HPDE6-E6E7 (cell line): ENCODE results near the gene C12orf54.
"Not testable (repeated sequence)": the region's sequence is repeated elsewhere in the genome, so short reads cannot be mapped to it uniquely, and the experiment has no call there.

Experiments
- DNase-seq: peaks from one replicate; pipeline ENCODE4 v3.0.0; 2011; ENCODE audit warnings: missing footprints; ENCODE audit errors: extremely low spot score

The C12orf54 gene

DNA sequence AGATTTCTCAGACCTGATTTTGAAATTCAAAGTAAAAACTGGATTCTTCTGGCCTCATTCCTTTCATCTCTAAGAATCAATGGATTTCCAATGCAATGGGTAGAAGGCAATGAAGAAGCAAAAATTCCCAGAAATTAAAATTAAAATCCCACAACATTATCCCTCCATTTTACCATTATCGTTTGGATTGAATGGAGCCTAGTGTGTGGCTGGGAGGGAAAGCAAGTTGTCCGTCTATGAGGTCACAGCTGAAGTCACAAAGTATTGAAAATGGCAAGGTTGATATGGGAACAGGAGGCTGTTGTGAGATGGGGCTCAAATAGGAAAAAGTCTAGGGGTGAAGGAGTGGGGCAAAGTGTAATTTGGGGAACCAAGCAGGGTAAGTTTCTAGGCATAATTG lies at the start of gene C12orf54:
Gene C12orf54 (plus strand): TSS at position 301 of the 400 bp plus-strand sequence. CDS start 799 bp downstream, outside the sequence.
- no peak for DNase-seq

DNA sequence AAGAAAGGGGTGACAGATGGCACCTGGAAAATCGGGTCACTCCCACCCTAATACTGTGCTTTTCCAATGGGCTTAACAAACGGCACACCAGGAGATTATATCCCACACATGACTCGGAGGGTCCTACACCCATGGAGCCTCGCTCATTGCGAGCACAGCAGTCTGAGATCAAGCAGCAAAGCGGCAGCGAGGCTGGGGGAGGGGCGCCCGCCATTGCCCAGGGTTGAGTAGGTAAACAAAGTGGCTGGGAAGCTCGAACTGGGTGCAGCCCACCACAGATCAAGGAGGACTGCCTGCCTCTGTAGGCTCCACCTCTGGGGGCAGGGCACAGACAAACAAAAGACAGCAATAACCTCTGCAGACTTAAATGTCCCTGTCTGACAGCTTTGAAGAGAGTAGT lies 48.3 kb upstream of the C12orf54 start:
- DNase-seq: not testable (repeated sequence)

DNA sequence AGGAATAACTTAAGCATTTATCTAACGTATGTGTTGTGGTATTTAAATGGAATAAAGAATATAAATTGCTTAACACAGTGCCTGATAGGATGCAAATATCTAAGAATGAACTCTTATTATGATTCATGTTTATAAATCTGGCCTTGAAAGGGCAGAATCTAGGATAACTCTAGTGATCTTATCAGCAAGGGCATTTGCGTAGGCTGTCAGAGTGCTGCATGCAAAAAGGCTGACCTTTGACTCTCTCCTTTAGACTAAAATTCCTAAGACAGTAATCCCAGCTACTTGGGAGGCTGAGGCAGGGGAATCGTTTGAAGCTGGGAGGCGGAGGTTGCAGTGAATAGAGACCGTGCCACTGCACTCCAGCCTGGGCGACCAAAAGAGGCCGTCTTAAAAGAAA lies 41.2 kb upstream of the C12orf54 start:
- no peak for DNase-seq

DNA sequence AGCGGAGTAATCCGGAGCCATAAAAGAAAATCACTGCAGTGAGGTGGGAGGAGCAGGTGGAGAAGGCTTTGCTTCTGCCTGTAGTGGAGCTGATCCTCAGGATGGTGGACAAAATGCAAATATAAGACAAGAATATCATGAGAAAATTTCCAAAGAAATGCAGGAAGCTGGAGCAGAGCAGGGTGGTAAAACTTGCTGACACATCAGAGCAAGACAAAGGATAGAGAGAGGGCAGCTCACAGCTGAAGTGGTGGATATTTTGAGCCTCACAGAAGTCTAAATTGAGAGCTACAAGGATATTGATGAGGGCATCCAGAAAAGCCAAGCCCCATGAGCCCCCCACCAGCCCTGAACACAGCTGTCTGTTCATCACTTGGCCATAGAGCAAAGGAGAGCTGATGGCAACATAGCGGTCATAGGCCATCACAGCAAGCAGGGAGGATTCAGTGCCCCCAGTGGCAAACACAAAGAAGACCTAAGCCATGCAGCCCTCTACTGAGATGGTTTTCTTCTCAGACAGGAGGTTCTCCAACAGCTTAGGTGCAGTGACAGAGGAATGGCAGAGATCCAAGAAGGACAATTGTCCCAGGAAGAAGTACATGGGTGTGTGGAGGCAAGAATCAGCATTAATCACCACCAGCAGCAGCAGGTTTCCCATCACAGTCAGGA lies 40.0 kb upstream of the C12orf54 start:
- no peak for DNase-seq

DNA sequence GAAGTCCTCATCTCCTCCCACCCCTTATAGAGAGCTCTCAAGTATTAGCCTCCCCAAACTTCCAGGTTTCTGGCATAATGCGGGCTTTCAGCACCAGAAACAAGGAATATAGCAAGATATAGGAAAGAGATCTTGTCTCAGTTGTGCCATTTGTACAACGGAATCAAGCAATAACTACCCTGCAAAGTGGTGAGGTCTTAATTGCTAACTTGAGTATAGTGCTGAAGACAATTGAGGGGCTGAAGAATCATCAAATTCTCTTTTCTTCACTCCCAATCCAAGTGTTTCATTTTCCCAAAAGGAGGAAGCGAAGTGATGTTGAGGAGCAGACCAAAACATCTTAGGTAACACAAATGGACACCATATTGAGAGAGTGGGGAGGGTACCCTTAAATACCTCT lies 36.8 kb upstream of the C12orf54 start:
- DNase-seq: no peak

DNA sequence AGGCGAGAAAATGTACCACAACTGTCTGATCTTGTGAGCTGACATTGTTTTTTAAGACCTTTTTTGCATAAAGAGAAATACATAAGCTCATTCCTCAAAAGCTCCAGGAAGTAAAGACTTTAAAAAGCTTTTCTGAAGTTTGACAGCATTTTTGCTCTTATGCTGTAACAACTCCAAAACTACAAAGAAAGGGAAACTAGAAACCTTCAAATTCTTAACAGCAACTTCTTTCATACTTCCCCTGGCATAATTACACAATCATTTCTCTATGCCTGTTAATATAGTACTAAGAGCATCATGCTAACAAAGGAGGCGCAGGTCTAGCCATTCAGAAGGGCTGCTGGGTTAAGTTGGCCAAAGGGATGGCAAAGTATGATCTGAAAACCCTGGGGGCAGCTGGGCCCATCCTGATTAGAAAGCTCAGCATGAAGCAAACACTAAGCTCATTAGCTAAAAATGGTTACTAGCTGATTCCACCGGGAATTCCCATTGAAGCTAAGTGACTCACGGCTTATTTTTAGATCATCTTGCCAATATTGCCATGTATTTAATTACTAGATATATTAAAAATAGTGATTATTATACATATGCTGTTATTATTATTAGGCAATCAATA lies 36.0 kb upstream of the C12orf54 start:
- no peak for DNase-seq

DNA sequence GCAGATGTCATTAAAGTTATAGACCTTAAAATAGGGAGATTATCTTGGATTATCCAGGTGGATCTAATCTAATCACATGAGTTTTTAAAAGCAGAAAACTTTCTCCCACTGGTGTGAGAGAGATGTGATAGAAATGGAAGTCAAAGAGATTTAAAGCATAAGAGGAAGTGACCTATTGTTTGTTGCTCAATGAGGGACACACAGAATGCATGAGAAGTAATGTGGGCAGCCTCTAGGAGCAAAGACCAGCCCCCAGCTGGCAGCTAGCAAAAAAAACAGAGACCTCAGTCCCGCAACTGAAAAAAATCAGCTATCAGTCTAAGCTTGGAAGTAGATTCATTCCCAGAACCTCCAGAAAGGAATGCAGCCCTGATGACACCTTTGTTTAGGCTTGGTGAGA lies 34.5 kb upstream of the C12orf54 start:
- no peak for DNase-seq

DNA sequence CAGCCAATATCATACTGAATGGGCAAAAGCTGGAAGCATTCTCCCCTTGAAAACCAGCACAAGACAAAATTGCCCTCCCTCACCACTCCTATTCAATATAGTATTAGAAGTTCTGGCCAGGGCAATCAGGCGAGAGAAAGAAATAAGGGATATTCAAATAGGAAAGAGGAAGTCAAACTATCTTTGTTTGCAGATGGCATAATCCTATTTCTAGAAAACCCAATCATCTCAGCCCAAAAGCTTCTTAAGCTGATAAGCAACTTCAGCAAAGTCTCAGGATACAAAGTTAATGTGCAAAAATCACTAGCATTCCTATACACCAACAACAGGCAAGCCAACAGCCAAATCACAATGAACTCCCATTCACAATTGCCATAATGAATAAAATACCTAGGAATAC lies 30.9 kb upstream of the C12orf54 start:
- no peak for DNase-seq

DNA sequence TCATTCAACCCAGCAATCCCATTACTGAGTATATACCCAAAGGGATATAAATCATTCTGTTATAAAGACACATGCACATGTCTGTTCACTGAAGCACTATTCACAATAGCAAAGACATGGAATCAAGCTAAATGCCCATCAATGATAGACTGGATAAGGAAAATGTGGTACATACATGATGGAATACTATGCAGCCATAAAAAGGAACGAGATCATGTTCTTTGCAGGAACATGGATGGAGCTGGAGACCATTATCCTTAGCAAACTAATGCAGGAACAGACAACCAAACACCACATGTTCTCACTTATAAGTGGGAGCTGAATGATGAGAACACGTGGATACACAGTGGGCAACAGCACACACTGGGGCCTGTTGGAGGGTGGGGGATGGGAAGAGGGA lies 29.3 kb upstream of the C12orf54 start:
- DNase-seq: not testable (repeated sequence)

DNA sequence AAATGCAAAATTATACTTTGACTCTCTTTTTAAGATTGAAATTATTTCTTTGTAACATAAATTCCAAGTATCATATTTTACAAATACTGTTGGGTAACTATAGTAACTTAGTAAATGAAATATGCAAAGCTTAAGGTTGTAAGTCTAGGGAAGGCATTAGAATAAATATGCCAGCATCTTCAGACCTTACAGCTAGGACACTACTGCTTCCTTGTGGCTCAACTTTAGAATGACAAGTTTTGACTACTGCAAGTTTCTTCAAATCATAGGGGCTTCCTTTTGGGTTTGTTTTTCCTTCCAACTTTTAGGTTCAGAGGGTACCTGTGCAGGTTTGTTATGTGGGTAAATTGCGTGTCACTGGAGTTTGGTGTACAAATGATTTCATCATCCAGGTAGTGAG lies 27.6 kb upstream of the C12orf54 start:
- no peak for DNase-seq

DNA sequence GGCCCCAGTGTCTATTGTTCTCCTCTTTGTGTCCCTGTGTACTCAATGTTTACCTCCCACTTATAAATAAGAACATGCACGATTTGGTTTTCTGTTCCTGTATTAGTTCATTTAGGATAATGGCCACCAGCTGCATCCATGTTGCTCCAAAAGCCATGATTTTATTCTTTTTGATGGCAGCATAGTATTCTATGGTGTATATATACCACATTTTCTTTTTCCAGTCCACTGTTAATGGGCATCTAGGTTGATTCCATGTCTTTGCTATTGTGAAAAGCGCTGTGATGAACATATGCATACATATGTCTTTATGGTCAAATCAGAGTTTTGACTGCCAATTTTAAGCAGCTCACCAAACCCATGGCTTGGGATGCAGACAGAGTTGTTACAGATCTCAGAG lies 27.2 kb upstream of the C12orf54 start:
- no peak for DNase-seq

DNA sequence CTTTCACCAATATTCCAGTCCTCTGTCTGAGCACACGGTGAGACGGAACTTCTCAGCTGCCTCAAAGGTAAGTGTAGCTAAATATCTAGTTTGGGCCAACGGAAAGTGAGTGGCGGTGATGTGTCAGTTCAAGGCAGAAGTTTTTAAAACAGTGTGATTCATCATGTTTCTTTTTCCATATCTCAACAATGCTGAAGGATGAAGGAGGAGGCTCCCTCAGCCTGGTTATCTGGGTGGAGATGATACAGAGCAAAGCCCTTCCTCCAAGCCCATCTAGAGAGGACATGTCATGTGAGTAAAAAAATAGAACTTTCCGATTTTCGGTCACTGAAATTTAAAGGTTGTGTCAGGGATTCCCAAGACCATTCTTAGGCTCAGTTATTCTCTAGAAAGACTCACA lies 23.0 kb upstream of the C12orf54 start:
- no peak for DNase-seq

DNA sequence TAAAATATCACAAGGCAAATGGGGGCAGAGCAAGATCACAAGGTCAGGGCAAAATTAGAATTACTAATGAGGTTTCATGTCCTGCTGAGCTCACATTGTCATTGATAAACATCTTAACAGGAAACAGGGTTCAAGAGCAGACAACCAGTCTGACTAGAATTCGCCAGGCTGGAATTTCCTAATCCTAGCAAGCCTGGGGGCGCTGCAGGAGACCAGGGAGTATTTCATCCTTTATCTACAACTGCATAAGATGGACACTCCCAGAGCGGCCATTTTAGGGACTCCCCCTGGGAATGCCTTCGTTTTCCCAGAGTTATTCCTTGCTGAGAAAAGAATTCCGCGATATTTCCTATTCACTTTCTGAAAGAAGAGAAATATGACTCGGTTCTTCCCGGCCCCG lies 13.3 kb upstream of the C12orf54 start:
- DNase-seq: not testable (repeated sequence)

DNA sequence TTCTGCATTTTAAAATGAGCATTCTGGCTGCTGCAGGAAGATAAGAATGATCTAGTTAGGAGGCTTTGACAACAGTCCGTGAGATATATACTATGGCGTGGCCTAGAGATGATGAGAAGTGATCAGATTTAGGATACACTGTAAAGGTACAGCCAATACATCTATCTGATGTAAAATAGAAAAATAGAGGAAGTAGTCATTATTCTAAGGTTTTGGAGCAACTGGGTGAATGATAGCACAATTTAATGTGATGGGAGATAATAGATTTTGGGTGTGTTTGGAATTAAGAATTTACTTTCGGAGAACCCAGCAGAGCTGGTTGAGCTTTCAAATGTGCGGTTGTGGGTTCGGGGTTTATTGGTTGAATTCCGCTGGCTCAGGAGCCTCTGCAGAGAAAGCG lies 10.0 kb upstream of the C12orf54 start, which contains the start of gene ANP32D:
Gene ANP32D (plus strand): TSS at position 301 of the 400 bp plus-strand sequence. CDS start 106 bp downstream, outside the sequence.
- DNase-seq: no peak

DNA sequence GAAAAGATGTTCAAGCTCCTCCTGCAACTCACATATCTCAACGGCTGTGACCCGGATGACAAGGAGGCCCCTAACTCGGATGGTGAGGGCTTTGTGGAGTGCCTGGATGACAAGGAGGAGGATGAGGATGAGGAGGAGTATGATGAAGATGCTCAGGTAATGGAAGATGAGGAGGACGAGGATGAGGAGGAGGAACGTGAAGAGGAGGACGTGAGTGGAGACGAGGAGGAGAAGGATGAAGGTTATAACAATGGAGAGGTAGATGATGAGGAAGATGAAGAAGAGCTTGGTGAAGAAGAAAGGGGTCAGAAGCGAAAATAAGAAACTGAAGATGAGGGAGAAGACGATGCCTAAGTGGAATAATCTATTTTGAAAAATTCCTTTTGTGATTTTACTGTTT lies 9.2 kb upstream of the C12orf54 start:
- DNase-seq: no peak

DNA sequence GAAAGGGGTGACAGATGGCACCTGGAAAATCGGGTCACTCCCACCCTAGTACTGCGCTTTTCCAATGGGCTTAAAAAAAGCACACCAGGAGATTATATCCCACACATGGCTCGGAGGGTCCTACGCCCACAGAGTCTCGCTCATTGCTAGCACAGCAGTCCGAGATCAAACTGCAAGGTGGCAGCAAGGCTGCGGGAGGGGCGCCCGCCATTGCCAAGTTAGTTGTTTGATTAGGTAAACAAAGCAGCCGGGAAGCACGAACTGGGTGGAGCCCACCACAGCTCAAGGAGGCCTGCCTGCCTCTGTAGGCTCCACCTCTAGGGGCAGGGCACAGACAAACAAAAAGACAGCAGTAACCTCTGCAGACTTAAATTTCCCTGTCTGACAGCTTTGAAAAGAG lies 7.8 kb upstream of the C12orf54 start:
- DNase-seq: not testable (repeated sequence)

DNA sequence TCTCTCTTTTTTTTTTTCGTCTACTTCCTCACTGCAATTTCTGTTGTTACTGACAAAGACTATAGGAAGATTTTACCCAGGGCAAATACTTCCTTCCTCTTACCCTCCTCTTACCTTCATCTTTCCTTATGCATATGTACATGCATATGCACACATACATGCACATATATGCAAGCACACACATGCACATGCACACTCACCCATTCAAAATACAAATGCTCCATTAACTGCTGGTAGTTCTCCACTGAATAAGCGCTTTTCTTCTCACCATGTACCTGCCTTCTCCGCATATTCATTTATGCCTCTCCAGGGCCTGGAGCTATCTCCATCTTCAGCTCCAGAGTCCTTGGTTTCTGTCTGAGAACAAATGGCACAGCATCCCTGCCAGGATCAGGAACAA lies 632 bp downstream of the C12orf54 start:
- DNase-seq: no peak

DNA sequence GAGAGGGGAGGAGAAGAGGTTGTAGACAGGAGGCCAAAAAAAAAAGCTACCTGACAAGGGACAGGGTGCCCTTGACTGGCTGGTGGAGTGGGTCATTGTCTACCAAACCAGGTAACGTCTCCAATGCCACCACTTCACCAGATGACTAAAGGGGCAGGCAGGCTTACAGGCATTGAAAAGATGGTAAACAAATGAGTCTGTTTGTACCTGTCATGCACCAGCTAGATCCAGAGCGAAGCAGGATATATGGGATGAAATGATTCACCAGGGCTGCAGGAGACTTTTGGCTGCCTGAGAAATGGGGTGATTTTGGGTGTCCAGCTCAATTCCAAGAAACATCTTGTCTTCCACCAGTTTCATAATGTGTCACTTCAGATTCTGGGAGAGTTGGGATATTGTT lies 4.0 kb downstream of the C12orf54 start:
- peak; percentile 26 for DNase-seq

DNA sequence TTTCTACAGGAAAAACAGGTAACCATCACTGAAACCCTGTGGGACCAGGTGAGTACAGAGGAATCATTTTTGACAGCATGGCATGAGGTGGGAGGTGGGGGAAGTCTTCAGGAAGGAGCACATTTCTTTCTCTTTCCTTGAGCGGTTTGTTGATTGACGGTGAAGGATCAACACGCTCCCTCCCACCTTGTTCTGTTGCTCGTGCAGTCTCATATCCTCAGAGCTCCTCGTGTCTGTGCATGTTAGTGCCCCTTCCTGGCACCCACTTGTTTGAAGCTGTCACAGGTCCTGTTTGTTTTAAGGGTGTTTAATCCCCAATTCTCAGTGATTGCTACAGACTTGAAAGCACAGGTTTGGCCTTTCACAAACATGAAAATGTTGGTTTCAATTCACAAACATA lies 4.4 kb downstream of the C12orf54 start:
- DNase-seq: peak; percentile 38

DNA sequence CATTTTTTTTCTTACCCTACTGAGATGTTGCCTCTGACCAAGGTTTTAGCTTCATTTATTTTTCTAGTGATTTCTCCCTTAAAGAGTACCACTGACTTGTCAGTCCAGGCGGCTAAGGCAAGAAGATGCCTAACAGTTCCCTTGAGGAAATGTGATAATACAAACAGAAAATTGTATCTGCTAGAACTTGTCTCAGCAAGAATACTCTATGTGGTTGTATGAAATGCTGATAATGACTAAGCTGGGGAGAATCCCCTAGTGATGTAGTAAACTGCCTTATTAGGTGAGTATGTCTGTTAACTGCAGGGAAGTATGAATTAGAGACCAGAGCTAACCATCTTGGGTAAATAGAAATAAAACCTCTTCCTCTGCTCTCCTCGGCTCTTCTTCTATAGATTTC lies 6.7 kb downstream of the C12orf54 start:
- peak; percentile 85 for DNase-seq

DNA sequence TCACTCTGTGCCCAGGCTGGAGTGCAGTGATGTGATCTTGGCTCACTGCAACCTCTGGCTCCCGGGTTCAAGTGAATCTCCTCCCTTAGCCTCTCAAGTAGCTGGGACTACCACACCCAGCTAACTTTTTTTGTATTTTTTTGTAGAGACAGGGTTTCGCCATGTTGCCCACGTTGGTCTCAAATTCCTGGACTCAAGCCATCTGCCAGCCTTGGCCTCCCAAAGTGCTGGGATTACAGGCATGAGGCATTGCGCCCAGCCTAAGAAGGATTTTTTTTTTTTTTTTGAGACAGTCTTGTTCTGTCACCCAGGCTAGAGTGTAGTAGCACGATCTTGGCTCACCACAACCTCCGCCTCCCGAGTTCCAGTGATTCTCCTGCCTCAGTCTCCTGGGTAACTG lies 7.2 kb downstream of the C12orf54 start:
- DNase-seq: not testable (repeated sequence)

DNA sequence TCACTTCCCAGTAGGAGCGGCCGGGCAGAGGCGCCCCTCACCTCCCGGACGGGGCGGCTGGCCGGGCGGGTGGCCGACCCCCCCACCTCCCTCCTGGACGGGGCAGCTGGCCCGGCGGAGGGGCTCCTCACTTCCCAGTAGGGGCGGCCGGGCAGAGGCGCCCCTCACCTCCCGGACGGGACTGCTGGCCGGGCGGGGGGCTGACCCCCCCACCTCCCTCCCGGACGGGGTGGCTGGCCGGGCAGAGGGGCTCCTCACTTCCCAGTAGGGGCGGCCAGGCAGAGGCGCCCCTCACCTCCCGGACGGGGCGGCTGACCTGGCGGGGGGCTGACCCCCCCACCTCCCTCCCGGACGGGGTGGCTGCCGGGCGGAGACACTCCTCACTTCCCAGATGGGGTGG lies 18.0 kb downstream of the C12orf54 start:
- DNase-seq: not testable (repeated sequence)

DNA sequence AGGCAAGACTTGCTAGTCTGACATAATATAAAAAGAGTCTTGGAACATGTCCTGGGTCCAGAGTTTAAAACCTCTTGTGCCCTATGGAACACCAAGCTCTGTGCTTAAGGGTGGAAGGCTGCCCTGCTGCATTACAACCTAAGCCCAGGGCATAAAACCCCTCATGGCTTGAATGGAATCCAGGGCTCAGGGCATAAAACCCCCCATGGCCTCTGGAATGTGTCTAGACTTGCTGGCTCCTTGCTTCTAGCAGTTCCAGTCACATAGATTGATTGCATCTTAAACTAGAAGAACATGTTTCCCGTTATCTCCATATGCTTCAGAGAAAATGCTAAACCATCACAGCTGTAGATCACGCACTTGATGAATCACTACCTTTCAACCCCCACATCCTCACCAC lies 24.5 kb downstream of the C12orf54 start:
- not testable (repeated sequence) for DNase-seq

DNA sequence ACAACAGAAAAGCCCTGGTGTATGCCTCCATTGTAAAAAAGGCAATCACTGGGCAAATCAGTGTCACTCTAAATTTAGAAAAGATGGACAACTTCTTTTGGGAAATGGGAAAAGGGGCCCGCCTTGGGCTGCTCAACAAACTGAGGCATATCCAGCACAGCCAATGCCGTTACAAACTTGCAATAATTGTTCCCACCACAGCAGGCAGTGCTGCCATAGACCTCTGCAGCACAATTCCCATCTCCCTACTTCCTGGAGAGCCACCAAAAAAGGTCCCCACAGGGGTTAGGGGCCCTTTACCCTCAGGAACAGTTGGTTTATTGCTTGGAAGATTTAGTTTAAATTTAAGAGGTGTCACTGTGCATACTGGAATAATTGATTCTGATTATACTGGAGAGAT lies 26.7 kb downstream of the C12orf54 start:
- no peak for DNase-seq
